DND-41 (cell line): ENCODE measurements around the gene HRG.

Experiments
- EZH2 ChIP-seq: IDR thresholded peaks from 3 replicates; pipeline ENCODE4 v1.6.1; 2012; ENCODE audit warnings: borderline replicate concordance, low read depth, mild to moderate bottlenecking, moderate library complexity, low read length, inconsistent platforms; ENCODE audit not compliant: severe bottlenecking
- TF ChIP-seq, protein P1 (sequence below): IDR thresholded peaks from 2 replicates; pipeline ENCODE4 v1.5.1; 2012; ENCODE audit warnings: borderline replicate concordance, low read length, moderate library complexity, mild to moderate bottlenecking; ENCODE audit not compliant: poor library complexity, severe bottlenecking; ENCODE audit errors: extremely low read depth

DNA sequence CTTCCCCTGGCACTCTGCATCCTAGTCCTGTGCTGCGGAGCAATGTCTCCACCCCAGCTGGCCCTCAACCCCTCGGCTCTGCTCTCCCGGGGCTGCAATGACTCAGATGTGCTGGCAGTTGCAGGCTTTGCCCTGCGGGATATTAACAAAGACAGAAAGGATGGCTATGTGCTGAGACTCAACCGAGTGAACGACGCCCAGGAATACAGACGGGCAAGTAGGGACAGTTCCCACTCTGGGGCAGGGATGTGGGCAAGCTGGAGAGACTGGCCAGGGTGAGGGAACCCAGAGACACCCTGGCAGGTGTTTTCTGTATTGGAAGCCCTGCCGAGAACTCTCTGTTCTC, 25.4 kb upstream of the HRG start:
- TF ChIP-seq, protein P1, sequence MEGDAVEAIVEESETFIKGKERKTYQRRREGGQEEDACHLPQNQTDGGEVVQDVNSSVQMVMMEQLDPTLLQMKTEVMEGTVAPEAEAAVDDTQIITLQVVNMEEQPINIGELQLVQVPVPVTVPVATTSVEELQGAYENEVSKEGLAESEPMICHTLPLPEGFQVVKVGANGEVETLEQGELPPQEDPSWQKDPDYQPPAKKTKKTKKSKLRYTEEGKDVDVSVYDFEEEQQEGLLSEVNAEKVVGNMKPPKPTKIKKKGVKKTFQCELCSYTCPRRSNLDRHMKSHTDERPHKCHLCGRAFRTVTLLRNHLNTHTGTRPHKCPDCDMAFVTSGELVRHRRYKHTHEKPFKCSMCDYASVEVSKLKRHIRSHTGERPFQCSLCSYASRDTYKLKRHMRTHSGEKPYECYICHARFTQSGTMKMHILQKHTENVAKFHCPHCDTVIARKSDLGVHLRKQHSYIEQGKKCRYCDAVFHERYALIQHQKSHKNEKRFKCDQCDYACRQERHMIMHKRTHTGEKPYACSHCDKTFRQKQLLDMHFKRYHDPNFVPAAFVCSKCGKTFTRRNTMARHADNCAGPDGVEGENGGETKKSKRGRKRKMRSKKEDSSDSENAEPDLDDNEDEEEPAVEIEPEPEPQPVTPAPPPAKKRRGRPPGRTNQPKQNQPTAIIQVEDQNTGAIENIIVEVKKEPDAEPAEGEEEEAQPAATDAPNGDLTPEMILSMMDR: no peak
- no peak for TF ChIP-seq EZH2
